ENCODE results near the gene MRLN.
"Not testable (repeated sequence)": the region's sequence is repeated elsewhere in the genome, so short reads cannot be mapped to it uniquely, and the experiment has no call there.

DNA sequence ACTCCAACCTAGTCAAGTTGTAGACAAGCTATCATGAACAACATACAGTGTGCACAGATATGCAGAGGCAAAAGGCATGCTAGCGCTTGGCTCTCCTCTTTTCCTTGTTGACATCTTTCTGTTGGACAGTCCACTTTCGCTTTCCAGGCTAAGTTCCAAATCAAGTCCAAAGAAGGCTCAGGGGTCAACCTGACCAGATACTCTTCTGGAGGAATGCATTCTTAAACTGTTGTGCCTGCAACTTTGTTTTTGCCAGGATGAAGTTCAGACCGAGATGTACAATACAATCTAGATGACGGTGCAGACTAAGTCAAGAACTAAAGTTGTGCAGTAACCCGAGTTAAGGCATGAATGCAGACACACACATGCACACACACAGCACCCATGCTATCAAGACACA lies 35.7 kb upstream of the MRLN start:
- TF ChIP-seq, protein P1, sequence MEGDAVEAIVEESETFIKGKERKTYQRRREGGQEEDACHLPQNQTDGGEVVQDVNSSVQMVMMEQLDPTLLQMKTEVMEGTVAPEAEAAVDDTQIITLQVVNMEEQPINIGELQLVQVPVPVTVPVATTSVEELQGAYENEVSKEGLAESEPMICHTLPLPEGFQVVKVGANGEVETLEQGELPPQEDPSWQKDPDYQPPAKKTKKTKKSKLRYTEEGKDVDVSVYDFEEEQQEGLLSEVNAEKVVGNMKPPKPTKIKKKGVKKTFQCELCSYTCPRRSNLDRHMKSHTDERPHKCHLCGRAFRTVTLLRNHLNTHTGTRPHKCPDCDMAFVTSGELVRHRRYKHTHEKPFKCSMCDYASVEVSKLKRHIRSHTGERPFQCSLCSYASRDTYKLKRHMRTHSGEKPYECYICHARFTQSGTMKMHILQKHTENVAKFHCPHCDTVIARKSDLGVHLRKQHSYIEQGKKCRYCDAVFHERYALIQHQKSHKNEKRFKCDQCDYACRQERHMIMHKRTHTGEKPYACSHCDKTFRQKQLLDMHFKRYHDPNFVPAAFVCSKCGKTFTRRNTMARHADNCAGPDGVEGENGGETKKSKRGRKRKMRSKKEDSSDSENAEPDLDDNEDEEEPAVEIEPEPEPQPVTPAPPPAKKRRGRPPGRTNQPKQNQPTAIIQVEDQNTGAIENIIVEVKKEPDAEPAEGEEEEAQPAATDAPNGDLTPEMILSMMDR (IDR thresholded peaks at IDR 0.05; ENCODE audit: low read depth, low read length) = not testable (repeated sequence)
- not testable (repeated sequence) for TF ChIP-seq EZH2phosphoT487 (IDR thresholded peaks at IDR 0.05; ENCODE audit: low read depth)

Measured in OCI-LY3 (cell line).